GM21367 (cell line): ENCODE measurements around the gene TFF3.

Experiments
- ATAC-seq: cut with Tn5 transposase; IDR thresholded peaks from one replicate; pipeline ENCODE4 v1.9.1; 2021; ENCODE audit not compliant: unreplicated experiment

The TFF3 gene

GRCh38 chr21:42272984-42273600 lies 42.1 kb downstream of the TFF3 start:
- no peak for ATAC-seq

- ATAC-seq: no peak
These were observed 42.9 kb downstream of the TFF3 start for GRCh38 chr21:42272109-42272962.

GRCh38 chr21:42271065-42271464 lies 44.1 kb downstream of the TFF3 start:
- no peak for ATAC-seq

GRCh38 chr21:42269386-42269785 lies 45.8 kb downstream of the TFF3 start:
- ATAC-seq: no peak

GRCh38 chr21:42266971-42267556 lies 48.1 kb downstream of the TFF3 start:
- no peak for ATAC-seq

GRCh38 chr21:42265231-42265812 lies 49.9 kb downstream of the TFF3 start:
- no peak for ATAC-seq

GRCh38 chr21:42264245-42265195 lies 50.7 kb downstream of the TFF3 start:
- no peak for ATAC-seq

- ATAC-seq: no peak
These were observed 51.5 kb downstream of the TFF3 start for GRCh38 chr21:42263591-42264131.

- ATAC-seq: no peak
These were observed 52.4 kb downstream of the TFF3 start for GRCh38 chr21:42262831-42263231.

- no peak for ATAC-seq
These were observed 53.4 kb downstream of the TFF3 start for GRCh38 chr21:42261829-42262200.
